K562 (cell line): Measurements from ENCODE around the gene DENND1A. TPM values are rescaled to one million over a fixed set of nuclear protein-coding genes. Genes with fewer than 3 reads are reported as not detected.

Experiments used
- ATF3 ChIP-seq, 2 experiments: fragments of 450-650 bp in 1 of 2; sonication (generic) in 1 of 2; formaldehyde crosslinking in 1 of 2; IDR thresholded peaks in 1 of 2; conservative IDR thresholded peaks in 1 of 2; 2 replicates each; pipeline versions ENCODE4 v1.6.1 to v1.8.1; 2016 to 2023; ENCODE audit warnings: mild to moderate bottlenecking in 2 of 2, moderate library complexity in 2 of 2, inconsistent platforms in 1 of 2, missing genetic modification reagents in 1 of 2
- CBFA2T3 ChIP-seq: fragments of 450-650 bp; IDR thresholded peaks from 2 replicates; pipeline ENCODE4 v1.6.1; 2017
- HNRNPH1 ChIP-seq: fragments of 200-400 bp; formaldehyde crosslinking; optimal IDR thresholded peaks from 2 replicates; pipeline ENCODE3; 2017; ENCODE audit warnings: low read depth, mild to moderate bottlenecking, low read length, moderate library complexity
- LEF1 ChIP-seq: fragments of 450-650 bp; IDR thresholded peaks from 2 replicates; pipeline ENCODE4 v1.6.1; 2016; ENCODE audit warnings: mild to moderate bottlenecking
- MYNN ChIP-seq, 2 experiments: sonication (generic); formaldehyde crosslinking in 1 of 2; IDR thresholded peaks; 2 replicates each; pipeline versions ENCODE4 v1.5.0 to v1.6.1; 2016 to 2020; ENCODE audit warnings: antibody characterized with exemption in 1 of 2, missing genetic modification reagents in 1 of 2
- PHB2 ChIP-seq: fragments of 450-650 bp; IDR thresholded peaks from 2 replicates; pipeline ENCODE4 v1.6.1; 2017; ENCODE audit warnings: low read depth
- RBFOX2 ChIP-seq: fragments of 200-400 bp; formaldehyde crosslinking; IDR thresholded peaks from 2 replicates; pipeline ENCODE4 v1.6.1; 2017; ENCODE audit warnings: low read depth, mild to moderate bottlenecking, low read length, moderate library complexity
- RNF2 ChIP-seq: sonication (generic); IDR thresholded peaks from 2 replicates; pipeline ENCODE4 v1.6.1; 2016
- SFPQ ChIP-seq: fragments of 200-400 bp; formaldehyde crosslinking; IDR thresholded peaks from 2 replicates; pipeline ENCODE4 v1.6.1; 2017; ENCODE audit warnings: mild to moderate bottlenecking, low read depth, low read length, moderate library complexity
- SMAD4 ChIP-seq: fragments of 250-450 bp; sonication (Bioruptor Pico); conservative IDR thresholded peaks from 2 replicates; pipeline ENCODE4 v1.8.0; 2021; ENCODE audit warnings: inconsistent platforms, mild to moderate bottlenecking, moderate library complexity
- SNAPC5 ChIP-seq: fragments of 250-450 bp; sonication (Bioruptor Pico); IDR thresholded peaks from 2 replicates; pipeline ENCODE4 v1.8.0; 2021; ENCODE audit warnings: moderate library complexity, mild to moderate bottlenecking, inconsistent platforms
- STAG1 ChIP-seq: sonication (generic); formaldehyde crosslinking; IDR thresholded peaks from 2 replicates; pipeline ENCODE4 v1.5.0; 2020; ENCODE audit warnings: missing genetic modification reagents, borderline replicate concordance
- TCF3 ChIP-seq: sonication (generic); formaldehyde crosslinking; IDR thresholded peaks from 2 replicates; pipeline ENCODE4 v1.4.0; 2020; ENCODE audit warnings: mild to moderate bottlenecking, missing genetic modification reagents
- TEAD2 ChIP-seq: fragments of 450-650 bp; IDR thresholded peaks from 2 replicates; pipeline ENCODE4 v1.6.1; 2016; ENCODE audit warnings: missing genetic modification characterization, control low read depth, missing compliant biosample characterization
- THRB ChIP-seq: fragments of 450-650 bp; formaldehyde crosslinking; conservative IDR thresholded peaks from 2 replicates; pipeline ENCODE4 v1.4.0; 2022; ENCODE audit warnings: mild to moderate bottlenecking, missing genetic modification characterization
- TSHZ1 ChIP-seq: fragments of 250-450 bp; sonication (Bioruptor Pico); IDR thresholded peaks from 2 replicates; pipeline ENCODE4 v1.4.0; 2020; ENCODE audit warnings: mild to moderate bottlenecking, moderate library complexity
- ZNF584 ChIP-seq: fragments of 200-800 bp; sonication (Bioruptor generic); IDR thresholded peaks from 2 replicates; pipeline ENCODE4 v1.6.1; 2016; ENCODE audit warnings: low read depth, mild to moderate bottlenecking, missing genetic modification characterization, missing compliant biosample characterization
- polyA plus RNA-seq, 8 experiments: library from polyadenylated mRNA; depleted of rRNA in 4 of 8; stranded (reverse) in 5 of 8; unstranded in 3 of 8; fragments of >200 nt; fragmentation: Nextera tagmentation in 2 of 8; fragmentation: Illumina TruSeq in 1 of 8; extraction: Ambion mirVana in 2 of 8; extraction: Trizol in 1 of 8; gene quantifications; 2 replicates each; pipeline versions ENCODE4 v1.2.1 to v1.2.3, GENCODE V29; 2011 to 2014; ENCODE audit warnings: inconsistent platforms in 1 of 8, missing spikeins in 1 of 8
- total RNA-seq, 7 experiments: library from RNA; depleted of rRNA in 6 of 7; stranded (reverse); fragments of >200 nt in 6 of 7; fragmentation: Illumina TruSeq in 2 of 7; extraction: Trizol in 2 of 7; gene quantifications; 2 replicates each; pipeline versions ENCODE4 v1.2.1 to v1.2.3, GENCODE V29; 2011 to 2021; ENCODE audit warnings: low replicate concordance in 1 of 7

DENND1A gene
- total and polyA plus RNA-seq, 9 of the 15 experiments (the other 6 are each of a cell fraction or from before 2014, with no cell fraction given): 7.6 to 29.5 (median 15.7) TPM

- TF ChIP-seq TSHZ1 (CRISPR knock-in tag) (no peak), CBFA2T3 (peak; percentile 76), TEAD2 (tag) (no peak), PHB2 (no peak), RNF2 (peak; percentile 92), ZNF584 (CRISPR knock-in tag) (0 out of 2 replicates have a peak, but pooled peaks have one; percentile 55), TCF3 (CRISPR knock-in tag) (peak; percentile 78), ATF3 (IDR thresholded peaks at IDR 0.05) (0 out of 2 replicates have a peak, but pooled peaks have one; percentile 19), ATF3 (CRISPR knock-in tag; conservative IDR thresholded peaks at IDR 0.05) (no peak), SFPQ (no peak), THRB (CRISPR knock-in tag) (no peak), HNRNPH1 (no peak), MYNN (IDR thresholded peaks at IDR 0.05) (0 out of 2 replicates have a peak, but pooled peaks have one; percentile 53), MYNN (CRISPR knock-in tag; IDR thresholded peaks at IDR 0.05) (no peak), STAG1 (CRISPR knock-in tag) (no peak), LEF1 (peak; percentile 75; the same call in 1 of the 2 replicates), SNAPC5 (CRISPR knock-in tag) (no peak), RBFOX2 (peak; percentile 43; the same call in 1 of the 2 replicates), SMAD4 (CRISPR knock-in tag) (peak; percentile 86)
Measured at GRCh38 chr9:123360161-123361085, 569.5 kb downstream of the DENND1A start (continued).
